ENCODE data around the gene COX6A1.

COX6A1 gene

GRCh38 chr12:120438495-120439198, 734 bp downstream of the COX6A1 start:
- TF ChIP-seq ARNTL (CRISPR knock-in tag; IDR thresholded peaks at IDR 0.05; ENCODE audit: borderline replicate concordance, low read depth) = no peak
- TF ChIP-seq ISL1 (CRISPR knock-in tag; IDR thresholded peaks at IDR 0.05) = no peak
- TF ChIP-seq BACH2 (CRISPR knock-in tag; IDR thresholded peaks at IDR 0.05; ENCODE audit: borderline replicate concordance) = no peak
- TF ChIP-seq ZFP30 (CRISPR knock-in tag; IDR thresholded peaks at IDR 0.05) = no peak
- TF ChIP-seq TCF4 (CRISPR knock-in tag; IDR thresholded peaks at IDR 0.05; ENCODE audit: borderline replicate concordance) = no peak
- ATAC-seq = peak; percentile 10

DNA sequence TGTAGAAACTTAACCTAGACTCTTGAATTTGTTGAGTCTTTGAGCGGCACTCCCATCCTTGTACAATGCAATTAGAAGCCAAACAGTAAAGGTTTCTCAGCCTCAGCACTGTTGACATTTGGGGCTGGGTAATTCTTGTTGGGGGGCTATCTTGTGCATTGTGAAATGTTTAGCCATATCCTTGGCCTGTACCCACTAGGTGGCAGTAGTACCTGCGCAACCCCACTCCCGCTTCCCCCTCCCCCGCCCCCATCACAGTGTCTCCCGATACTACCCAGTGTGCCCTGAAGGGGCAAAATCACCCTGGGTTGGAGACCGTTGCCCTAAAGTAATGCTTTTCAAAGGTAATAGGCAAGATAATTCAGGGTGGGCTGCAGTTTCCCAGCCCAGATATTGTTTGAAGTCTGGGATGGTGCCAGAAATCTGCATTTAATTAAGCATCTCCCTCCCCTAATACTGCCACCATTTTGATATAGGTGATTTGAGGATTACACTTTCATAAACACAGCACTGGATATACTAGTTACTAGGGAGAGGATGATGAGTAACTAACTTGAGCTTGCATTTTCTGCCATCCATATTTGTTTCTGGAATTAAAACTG, 1.8 kb downstream of the COX6A1 start:
- ATAC-seq = peak; percentile 69
- TF ChIP-seq ZNF70 (CRISPR knock-in tag; IDR thresholded peaks at IDR 0.05) (no peak), ESRRG (CRISPR knock-in tag; IDR thresholded peaks at IDR 0.05) (no peak), ZFP30 (CRISPR knock-in tag; IDR thresholded peaks at IDR 0.05) (no peak), TCF4 (CRISPR knock-in tag; IDR thresholded peaks at IDR 0.05; ENCODE audit: borderline replicate concordance) (no peak), CREB5 (CRISPR knock-in tag; IDR thresholded peaks at IDR 0.05; ENCODE audit: low read depth) (no peak), ISL1 (CRISPR knock-in tag; IDR thresholded peaks at IDR 0.05) (no peak), PPARA (CRISPR knock-in tag; IDR thresholded peaks at IDR 0.05; ENCODE audit: borderline replicate concordance) (no peak), ARNTL (CRISPR knock-in tag; IDR thresholded peaks at IDR 0.05; ENCODE audit: borderline replicate concordance, low read depth) (no peak), TOX (CRISPR knock-in tag; IDR thresholded peaks at IDR 0.05; ENCODE audit: borderline replicate concordance) (no peak), GLIS3 (CRISPR knock-in tag; IDR thresholded peaks at IDR 0.05) (no peak), OSR1 (CRISPR knock-in tag; IDR thresholded peaks at IDR 0.05) (no peak), BACH2 (CRISPR knock-in tag; IDR thresholded peaks at IDR 0.05; ENCODE audit: borderline replicate concordance) (no peak), ZNF565 (CRISPR knock-in tag; conservative IDR thresholded peaks at IDR 0.05; ENCODE audit: low read depth) (no peak), RARB (CRISPR knock-in tag; IDR thresholded peaks at IDR 0.05) (no peak), ZC3H10 (CRISPR knock-in tag; IDR thresholded peaks at IDR 0.05) (no peak), TSHZ2 (CRISPR knock-in tag; IDR thresholded peaks at IDR 0.05) (no peak), ZFP3 (CRISPR knock-in tag; IDR thresholded peaks at IDR 0.05) (no peak)
- TF ChIP-seq, protein P1, sequence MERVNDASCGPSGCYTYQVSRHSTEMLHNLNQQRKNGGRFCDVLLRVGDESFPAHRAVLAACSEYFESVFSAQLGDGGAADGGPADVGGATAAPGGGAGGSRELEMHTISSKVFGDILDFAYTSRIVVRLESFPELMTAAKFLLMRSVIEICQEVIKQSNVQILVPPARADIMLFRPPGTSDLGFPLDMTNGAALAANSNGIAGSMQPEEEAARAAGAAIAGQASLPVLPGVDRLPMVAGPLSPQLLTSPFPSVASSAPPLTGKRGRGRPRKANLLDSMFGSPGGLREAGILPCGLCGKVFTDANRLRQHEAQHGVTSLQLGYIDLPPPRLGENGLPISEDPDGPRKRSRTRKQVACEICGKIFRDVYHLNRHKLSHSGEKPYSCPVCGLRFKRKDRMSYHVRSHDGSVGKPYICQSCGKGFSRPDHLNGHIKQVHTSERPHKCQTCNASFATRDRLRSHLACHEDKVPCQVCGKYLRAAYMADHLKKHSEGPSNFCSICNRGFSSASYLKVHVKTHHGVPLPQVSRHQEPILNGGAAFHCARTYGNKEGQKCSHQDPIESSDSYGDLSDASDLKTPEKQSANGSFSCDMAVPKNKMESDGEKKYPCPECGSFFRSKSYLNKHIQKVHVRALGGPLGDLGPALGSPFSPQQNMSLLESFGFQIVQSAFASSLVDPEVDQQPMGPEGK (CRISPR knock-in tag; IDR thresholded peaks at IDR 0.05; ENCODE audit: borderline replicate concordance) = no peak
- TF ChIP-seq, protein P2, sequence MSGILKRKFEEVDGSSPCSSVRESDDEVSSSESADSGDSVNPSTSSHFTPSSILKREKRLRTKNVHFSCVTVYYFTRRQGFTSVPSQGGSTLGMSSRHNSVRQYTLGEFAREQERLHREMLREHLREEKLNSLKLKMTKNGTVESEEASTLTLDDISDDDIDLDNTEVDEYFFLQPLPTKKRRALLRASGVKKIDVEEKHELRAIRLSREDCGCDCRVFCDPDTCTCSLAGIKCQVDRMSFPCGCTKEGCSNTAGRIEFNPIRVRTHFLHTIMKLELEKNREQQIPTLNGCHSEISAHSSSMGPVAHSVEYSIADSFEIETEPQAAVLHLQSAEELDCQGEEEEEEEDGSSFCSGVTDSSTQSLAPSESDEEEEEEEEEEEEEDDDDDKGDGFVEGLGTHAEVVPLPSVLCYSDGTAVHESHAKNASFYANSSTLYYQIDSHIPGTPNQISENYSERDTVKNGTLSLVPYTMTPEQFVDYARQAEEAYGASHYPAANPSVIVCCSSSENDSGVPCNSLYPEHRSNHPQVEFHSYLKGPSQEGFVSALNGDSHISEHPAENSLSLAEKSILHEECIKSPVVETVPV (CRISPR knock-in tag; IDR thresholded peaks at IDR 0.05) = no peak

- no peak for ATAC-seq
Observed at GRCh38 chr12:120444676-120445075, 6.8 kb downstream of the COX6A1 start.

More at GRCh38 chr12:120444676-120445075, 6.8 kb downstream of the COX6A1 start:
- TF ChIP-seq TSHZ2 (CRISPR knock-in tag; IDR thresholded peaks at IDR 0.05) (no peak), OSR1 (CRISPR knock-in tag; IDR thresholded peaks at IDR 0.05) (no peak)
- TF ChIP-seq, protein P2 (CRISPR knock-in tag; IDR thresholded peaks at IDR 0.05) = no peak
